OCI-LY7 (cell line): ENCODE data around the gene GMNN.
"Not testable (repeated sequence)": the region's sequence is repeated elsewhere in the genome, so short reads cannot be mapped to it uniquely, and the experiment has no call there.

Experiments used
- CTCF ChIP-seq: fragments of 200-600 bp; sonication (generic); conservative IDR thresholded peaks from 2 replicates; pipeline ENCODE4 v1.5.1; 2014; ENCODE audit warnings: mild to moderate bottlenecking, antibody characterized with exemption, low read length, moderate library complexity, mixed read lengths
- EZH2phosphoT487 ChIP-seq: fragments of 200-600 bp; sonication (generic); IDR thresholded peaks from 2 replicates; pipeline ENCODE4 v1.6.1; 2018; ENCODE audit warnings: low read depth, borderline replicate concordance, mild to moderate bottlenecking, mixed run types, antibody characterized with exemption, low read length, moderate library complexity, mixed read lengths

GRCh38 chr6:24730653-24731052 is 44.1 kb upstream of the GMNN start:
- not testable (repeated sequence) for TF ChIP-seq CTCF, EZH2phosphoT487
